K562 (cell line): ENCODE data around the gene TAF5L. TPM values are rescaled to one million over a fixed set of nuclear protein-coding genes. Genes with fewer than 3 reads are reported as not detected.

ENCODE experiments used
- ARID3B ChIP-seq: fragments of 250-450 bp; sonication (Bioruptor Pico); IDR thresholded peaks from 2 replicates; pipeline ENCODE4 v1.4.0; 2020; ENCODE audit warnings: borderline replicate concordance
- EGR1 ChIP-seq: fragments of 450-650 bp; conservative IDR thresholded peaks from 2 replicates; pipeline ENCODE4 v1.6.1; 2017; ENCODE audit warnings: mild to moderate bottlenecking
- HIVEP1 ChIP-seq: fragments of 250-450 bp; sonication (Bioruptor Pico); IDR thresholded peaks from 2 replicates; pipeline ENCODE4 v1.4.0; 2020; ENCODE audit warnings: mild to moderate bottlenecking
- ILK ChIP-seq: fragments of 450-650 bp; IDR thresholded peaks from 2 replicates; pipeline ENCODE4 v1.6.1; 2016; ENCODE audit warnings: missing genetic modification characterization, low read depth, mild to moderate bottlenecking, missing compliant biosample characterization, moderate library complexity, borderline replicate concordance
- KLF10 ChIP-seq: fragments of 250-450 bp; sonication (Bioruptor Pico); IDR thresholded peaks from 2 replicates; pipeline ENCODE4 v1.6.1; 2021; ENCODE audit warnings: matching md5 sums
- MIER1 ChIP-seq: fragments of 450-650 bp; IDR thresholded peaks from 2 replicates; pipeline ENCODE4 v1.6.1; 2016; ENCODE audit warnings: antibody characterized with exemption, mild to moderate bottlenecking, low read depth
- NCOR1 ChIP-seq: fragments of 450-650 bp; IDR thresholded peaks from 2 replicates; pipeline ENCODE4 v1.6.1; 2016; ENCODE audit warnings: mild to moderate bottlenecking, moderate library complexity
- PPARD ChIP-seq: fragments of 250-450 bp; sonication (Bioruptor Pico); IDR thresholded peaks from 2 replicates; pipeline ENCODE4 v1.8.0; 2022; ENCODE audit warnings: inconsistent platforms, mild to moderate bottlenecking, moderate library complexity
- SIX5 ChIP-seq, 2 experiments: IDR thresholded peaks; 2 replicates each; pipeline ENCODE4 v1.6.1; 2011; ENCODE audit warnings: low read length in 2 of 2, borderline replicate concordance in 1 of 2, low read depth in 1 of 2, mild to moderate bottlenecking in 1 of 2, moderate library complexity in 1 of 2; ENCODE audit not compliant: insufficient read depth in 1 of 2
- TEAD1 ChIP-seq, 2 experiments: fragments of 450-650 bp in 1 of 2; sonication (generic) in 1 of 2; formaldehyde crosslinking; IDR thresholded peaks; 2 replicates each; pipeline versions ENCODE4 v1.4.0 to v1.8.0; 2020 to 2022; ENCODE audit warnings: mild to moderate bottlenecking in 2 of 2, missing genetic modification reagents in 1 of 2
- ZNF512 ChIP-seq: IDR thresholded peaks from 2 replicates; pipeline ENCODE4 v1.6.1; 2016; ENCODE audit warnings: missing genetic modification characterization, missing compliant biosample characterization
- ZNF609 ChIP-seq: sonication (generic); formaldehyde crosslinking; IDR thresholded peaks from 2 replicates; pipeline ENCODE4 v1.8.1; 2023; ENCODE audit warnings: missing genetic modification reagents, mild to moderate bottlenecking, borderline replicate concordance
- polyA plus RNA-seq, 8 experiments: library from polyadenylated mRNA; depleted of rRNA in 4 of 8; stranded (reverse) in 5 of 8; unstranded in 3 of 8; fragments of >200 nt; fragmentation: Nextera tagmentation in 2 of 8; fragmentation: Illumina TruSeq in 1 of 8; extraction: Ambion mirVana in 2 of 8; extraction: Trizol in 1 of 8; gene quantifications; 2 replicates each; pipeline versions ENCODE4 v1.2.1 to v1.2.3, GENCODE V29; 2011 to 2014; ENCODE audit warnings: inconsistent platforms in 1 of 8, missing spikeins in 1 of 8
- total RNA-seq, 7 experiments: library from RNA; depleted of rRNA in 6 of 7; stranded (reverse); fragments of >200 nt in 6 of 7; fragmentation: Illumina TruSeq in 2 of 7; extraction: Trizol in 2 of 7; gene quantifications; 2 replicates each; pipeline versions ENCODE4 v1.2.1 to v1.2.3, GENCODE V29; 2011 to 2021; ENCODE audit warnings: low replicate concordance in 1 of 7
- TF ChIP-seq, protein P1 (sequence below): fragments of 450-650 bp; formaldehyde crosslinking; IDR thresholded peaks from 2 replicates; pipeline ENCODE4 v1.4.0; 2020; ENCODE audit warnings: mild to moderate bottlenecking, moderate library complexity
- TF ChIP-seq, protein P2 (sequence below), 2 experiments: fragments of 200-800 bp in 1 of 2; sonication (Bioruptor generic) in 1 of 2; sonication (generic) in 1 of 2; formaldehyde crosslinking in 1 of 2; IDR thresholded peaks in 1 of 2; conservative IDR thresholded peaks in 1 of 2; 2 replicates each; pipeline versions ENCODE4 v1.5.0 to v1.6.1; 2016 to 2020; ENCODE audit warnings: missing compliant biosample characterization in 1 of 2, missing genetic modification characterization in 1 of 2, missing genetic modification reagents in 1 of 2

TAF5L gene
- total and polyA plus RNA-seq, 9 of the 15 experiments (the other 6 are each of a cell fraction or from before 2014, with no cell fraction given): 2.2 to 34.2 (median 23.3) TPM

DNA sequence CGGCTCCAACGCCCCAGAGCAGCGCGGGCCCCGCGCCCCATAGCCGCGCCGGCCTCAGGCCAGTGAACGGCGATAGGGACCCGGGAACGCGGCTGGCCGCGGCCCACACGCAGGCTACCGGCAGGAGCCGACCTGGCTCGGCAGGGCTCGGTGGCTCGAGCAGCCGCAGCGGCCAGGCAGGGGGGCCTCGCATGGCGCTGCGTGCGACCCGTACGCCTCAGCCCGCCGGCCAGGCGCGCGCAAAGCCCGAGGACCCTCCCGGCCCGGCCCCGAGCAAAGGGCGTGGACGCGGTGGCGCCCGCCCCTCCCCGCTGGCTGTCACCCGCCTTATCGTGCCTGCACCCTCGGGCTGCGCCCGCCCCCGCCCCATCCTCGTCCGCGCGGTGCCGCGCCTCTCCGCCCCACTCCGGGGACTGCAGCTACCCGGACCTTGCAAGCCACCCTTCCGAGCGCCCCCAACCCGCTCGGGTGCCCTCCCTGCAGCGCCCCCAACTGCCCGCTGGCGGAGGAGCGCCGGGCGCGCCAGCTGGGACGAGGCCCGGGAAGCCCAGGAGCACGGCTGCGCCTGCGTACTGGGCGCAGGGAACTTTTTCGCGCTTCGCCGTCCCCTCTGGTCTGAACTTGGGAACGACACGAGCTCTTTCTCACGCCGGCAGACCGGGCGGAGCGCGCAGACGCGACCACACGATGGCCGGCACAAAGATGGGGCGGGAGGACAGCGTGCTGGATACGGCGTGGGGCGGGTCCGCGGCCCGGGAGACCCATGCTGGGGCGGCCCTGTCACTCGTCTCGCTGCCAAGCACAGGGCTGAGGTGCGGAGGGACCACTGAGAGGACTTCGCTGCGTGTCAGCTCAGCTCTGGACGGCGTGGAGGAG lies 67.2 kb downstream of the TAF5L start, which contains the start of gene ABCB10 (continued):
- TF ChIP-seq, protein P1, sequence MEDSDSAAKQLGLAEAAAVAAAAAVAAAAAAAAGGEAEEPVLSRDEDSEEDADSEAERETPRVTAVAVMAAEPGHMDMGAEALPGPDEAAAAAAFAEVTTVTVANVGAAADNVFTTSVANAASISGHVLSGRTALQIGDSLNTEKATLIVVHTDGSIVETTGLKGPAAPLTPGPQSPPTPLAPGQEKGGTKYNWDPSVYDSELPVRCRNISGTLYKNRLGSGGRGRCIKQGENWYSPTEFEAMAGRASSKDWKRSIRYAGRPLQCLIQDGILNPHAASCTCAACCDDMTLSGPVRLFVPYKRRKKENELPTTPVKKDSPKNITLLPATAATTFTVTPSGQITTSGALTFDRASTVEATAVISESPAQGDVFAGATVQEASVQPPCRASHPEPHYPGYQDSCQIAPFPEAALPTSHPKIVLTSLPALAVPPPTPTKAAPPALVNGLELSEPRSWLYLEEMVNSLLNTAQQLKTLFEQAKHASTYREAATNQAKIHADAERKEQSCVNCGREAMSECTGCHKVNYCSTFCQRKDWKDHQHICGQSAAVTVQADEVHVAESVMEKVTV: peak; percentile 71
- TF ChIP-seq PPARD (CRISPR knock-in tag) (no peak), ARID3B (CRISPR knock-in tag) (no peak), HIVEP1 (no peak), SIX5 (IDR thresholded peaks at IDR 0.05; ENCODE audit: borderline replicate concordance in 1 of 2, insufficient read depth in 1 of 2, low read depth in 1 of 2, low read length in 2 of 2) (peak in 1 of 2 experiments; percentile 23; a peak in 2 of 4 replicates), NCOR1 (peak; percentile 60), TEAD1 (CRISPR knock-in tag; IDR thresholded peaks at IDR 0.05) (peak; percentile 36 to 90; a peak in 2 of 4 replicates), EGR1 (peak; percentile 92), KLF10 (CRISPR knock-in tag) (no peak), ZNF512 (no peak), ILK (tag) (no peak), MIER1 (no peak), ZNF609 (no peak)
- TF ChIP-seq, protein P2, sequence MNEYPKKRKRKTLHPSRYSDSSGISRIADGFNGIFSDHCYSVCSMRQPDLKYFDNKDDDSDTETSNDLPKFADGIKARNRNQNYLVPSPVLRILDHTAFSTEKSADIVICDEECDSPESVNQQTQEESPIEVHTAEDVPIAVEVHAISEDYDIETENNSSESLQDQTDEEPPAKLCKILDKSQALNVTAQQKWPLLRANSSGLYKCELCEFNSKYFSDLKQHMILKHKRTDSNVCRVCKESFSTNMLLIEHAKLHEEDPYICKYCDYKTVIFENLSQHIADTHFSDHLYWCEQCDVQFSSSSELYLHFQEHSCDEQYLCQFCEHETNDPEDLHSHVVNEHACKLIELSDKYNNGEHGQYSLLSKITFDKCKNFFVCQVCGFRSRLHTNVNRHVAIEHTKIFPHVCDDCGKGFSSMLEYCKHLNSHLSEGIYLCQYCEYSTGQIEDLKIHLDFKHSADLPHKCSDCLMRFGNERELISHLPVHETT (CRISPR knock-in tag; conservative IDR thresholded peaks at IDR 0.05 in 1 of 2, IDR thresholded peaks at IDR 0.05 in 1 of 2): peak in 1 of 2 experiments; percentile 88; a peak in 2 of 4 replicates
